Naive thymus-derived CD4-positive, alpha-beta T cell (primary cell): ENCODE results near the gene PRRC2C. TPM values are rescaled to one million over a fixed set of nuclear protein-coding genes. Genes with fewer than 3 reads are reported as not detected.
A peak's percentile ranks its signal among the peaks of the same experiment; 100 is the strongest.

ENCODE experiments used
- ATAC-seq: fragments of 150-1000 bp; cut with Tn5 transposase; 2 replicates; pipeline ENCODE4 v1.10.0; 2021; ENCODE audit warnings: mild to moderate bottlenecking, moderate library complexity
- CTCF ChIA-PET: fragments of 350-600 bp; sonication (Branson Sonifier 250); formaldehyde crosslinking; loops from one replicate; lab custom pipeline; 2021; ENCODE audit warnings: antibody characterized with exemption; lab: Charles Lee
- POLR2A ChIA-PET: fragments of 350-600 bp; sonication (Branson Sonifier 250); formaldehyde crosslinking; loops from one replicate; lab custom pipeline; 2021; ENCODE audit warnings: antibody characterized with exemption, inconsistent platforms; lab: Charles Lee
- DNase-seq, 9 donors: peaks; one replicate each; pipeline versions ENCODE4 v3.0.0 to v3.0.0-alpha.2; 2020 to 2022; ENCODE audit warnings: mixed read lengths in 1 of 9
- H3K27ac ChIP-seq: one replicate; pipeline ENCODE4 v1.7.0; 2013; ENCODE audit warnings: mild to moderate bottlenecking, low read depth, low read length, moderate library complexity
- H3K27me3 ChIP-seq, 2 donors: one replicate each; pipeline ENCODE4 v1.7.0; 2013; ENCODE audit warnings: low read length in 2 of 2, mild to moderate bottlenecking in 2 of 2, moderate library complexity in 2 of 2; ENCODE audit not compliant: control insufficient read depth in 2 of 2, insufficient read depth in 2 of 2
- H3K36me3 ChIP-seq, 3 experiments: 1 replicate in 2 of 3; 2 replicates in 1 of 3; pipeline ENCODE4 v1.7.0; 2013; ENCODE audit warnings: low read length in 3 of 3, mild to moderate bottlenecking in 3 of 3, moderate library complexity in 1 of 3; ENCODE audit not compliant: insufficient read depth in 3 of 3, control insufficient read depth in 2 of 3
- H3K4me1 ChIP-seq, 2 donors: one replicate each; pipeline ENCODE4 v1.7.0; 2013; ENCODE audit warnings: low read length in 2 of 2, mild to moderate bottlenecking in 2 of 2, moderate library complexity in 1 of 2; ENCODE audit not compliant: control insufficient read depth in 2 of 2, insufficient read depth in 2 of 2
- H3K4me3 ChIP-seq: 2 replicates; pipeline ENCODE4 v1.7.0; 2013; ENCODE audit warnings: mild to moderate bottlenecking, low read length
- H3K9me3 ChIP-seq, 3 experiments: 1 replicate in 2 of 3; 2 replicates in 1 of 3; pipeline ENCODE4 v1.7.0; 2013; ENCODE audit warnings: low read length in 3 of 3; ENCODE audit not compliant: control insufficient read depth in 2 of 3
- H3K27ac Mint-ChIP-seq, 9 donors: one replicate each; pipeline ENCODE4 v1.8.0; 2020 to 2022; ENCODE audit warnings: mixed read lengths in 9 of 9, mild to moderate bottlenecking in 8 of 9, moderate library complexity in 5 of 9, inconsistent platforms in 2 of 9
- H3K27me3 Mint-ChIP-seq, 5 donors: one replicate each; pipeline ENCODE4 v1.8.0; 2021 to 2022; ENCODE audit warnings: mixed read lengths in 5 of 5, mild to moderate bottlenecking in 1 of 5
- H3K36me3 Mint-ChIP-seq, 5 donors: one replicate each; pipeline ENCODE4 v1.8.0; 2020 to 2022; ENCODE audit warnings: mixed read lengths in 5 of 5, mild to moderate bottlenecking in 3 of 5, inconsistent platforms in 1 of 5
- H3K4me1 Mint-ChIP-seq, 7 donors: one replicate each; pipeline ENCODE4 v1.8.0; 2020 to 2022; ENCODE audit warnings: mixed read lengths in 7 of 7, mild to moderate bottlenecking in 3 of 7, inconsistent platforms in 1 of 7
- H3K4me3 Mint-ChIP-seq, 10 donors: one replicate each; pipeline ENCODE4 v1.8.0; 2020 to 2022; ENCODE audit warnings: mild to moderate bottlenecking in 10 of 10, mixed read lengths in 10 of 10, moderate library complexity in 6 of 10, inconsistent platforms in 2 of 10
- H3K9me3 Mint-ChIP-seq, 11 donors: one replicate each; pipeline ENCODE4 v1.8.0; 2020 to 2022; ENCODE audit warnings: mixed read lengths in 11 of 11, mild to moderate bottlenecking in 4 of 11, inconsistent platforms in 1 of 11, moderate library complexity in 1 of 11
- intact Hi-C, 2 donors: fragments of 100-400 bp; cut with micrococcal nuclease; formaldehyde crosslinking; loops; one replicate each; pipeline ENCODE4 v1.15.1; 2023
- polyA plus RNA-seq, 2 donors: library from polyadenylated mRNA; unstranded; fragments of 300-500 nt; fragmentation: Illumina TruSeq; gene quantifications; one replicate each; pipeline ENCODE4 v1.2.3, GENCODE V29; 2021
- total RNA-seq, 6 experiments: library from RNA in 5 of 6; stranded (reverse) in 5 of 6; gene quantifications; 1 replicate in 5 of 6; 2 replicates in 1 of 6; pipeline ENCODE4 v1.2.3 and lab custom pipeline; 2021 to 2026

PRRC2C gene
- total and polyA plus RNA-seq, 7 experiments from 2014 or later = 45.2 to 341 (median 285) TPM

DNA sequence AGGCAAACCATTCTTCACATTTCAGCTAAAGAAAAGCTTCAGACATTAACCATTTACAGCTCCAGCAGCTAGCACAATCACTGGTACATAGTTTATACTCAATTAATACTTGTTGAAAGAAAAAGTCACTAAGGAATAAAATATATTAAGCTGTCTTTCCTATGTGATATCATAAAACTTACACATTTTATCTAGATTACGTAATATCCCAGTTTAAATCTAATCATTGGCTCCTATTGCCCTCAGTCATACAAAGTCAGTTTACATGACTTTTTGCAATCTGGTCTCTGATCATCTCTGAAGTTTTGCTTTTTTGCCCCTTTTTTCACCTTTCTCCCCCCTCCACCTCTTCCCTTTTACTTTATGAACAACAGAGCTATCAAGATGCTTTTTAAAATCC lies 8.5 kb upstream of the PRRC2C start:
- no peak overlapping the region for H3K27ac ChIP-seq
- no peaks in the 10 kb centered on the region for H3K4me1 ChIP-seq
- no peaks in the 10 kb centered on the region for H3K9me3 Mint-ChIP-seq
- ChIA-PET CTCF (interaction anchor here (1.2 kb wide), 1 partner anchor 8 kb away, joined by 3 read pairs; the partner anchor contains the start of gene PRRC2C), POLR2A (no interaction called here)
- H3K9me3 ChIP-seq = no peaks in the 10 kb centered on the region
- no peaks in the 10 kb centered on the region for H3K36me3 ChIP-seq
- H3K27me3 Mint-ChIP-seq = peaks cover 0 to 23% (median 4%) of the 10 kb centered on the region in 5 donors
- no peak overlapping the region for H3K4me3 ChIP-seq
- H3K4me3 Mint-ChIP-seq = no peak overlapping the region
- no peak overlapping the region for H3K27ac Mint-ChIP-seq
- no peaks in the 10 kb centered on the region for H3K27me3 ChIP-seq
- intact Hi-C loops = no loop called here
- ATAC-seq = no peak
- no peak for DNase-seq
- H3K36me3 Mint-ChIP-seq = no peaks in the 10 kb centered on the region
- H3K4me1 Mint-ChIP-seq = no peaks in the 10 kb centered on the region

DNA sequence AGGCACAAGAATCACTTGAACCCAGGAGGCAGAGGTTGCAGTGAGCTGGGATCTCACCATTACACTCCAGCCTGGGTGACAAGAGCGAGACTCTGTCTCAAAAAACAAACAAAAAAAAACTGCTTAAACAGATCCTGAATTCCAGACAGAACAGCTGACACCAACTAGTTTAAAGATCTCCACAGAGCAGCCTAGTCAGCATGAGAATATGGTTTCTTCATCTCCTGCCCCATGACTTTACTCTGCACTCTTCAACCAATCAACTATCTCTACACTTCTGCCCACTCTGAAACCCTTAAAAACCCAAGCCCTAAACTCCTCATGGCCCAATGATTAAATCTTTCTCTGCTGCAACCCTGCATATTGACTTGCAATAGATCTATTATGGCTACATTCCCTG lies 7.5 kb upstream of the PRRC2C start:
- H3K4me1 Mint-ChIP-seq = no peaks in the 10 kb centered on the region
- Histone ChIP-seq H3K9me3 (no peaks in the 10 kb centered on the region), H3K4me3 (no peak overlapping the region), H3K27ac (no peak overlapping the region), H3K27me3 (no peaks in the 10 kb centered on the region), H3K36me3 (no peaks in the 10 kb centered on the region), H3K4me1 (no peaks in the 10 kb centered on the region)
- DNase-seq (no peak), ATAC-seq (no peak)
- no peaks in the 10 kb centered on the region for H3K36me3 Mint-ChIP-seq
- peaks cover 0 to 23% (median 4%) of the 10 kb centered on the region in 5 donors for H3K27me3 Mint-ChIP-seq
- intact Hi-C loops = no loop called here
- ChIA-PET CTCF (interaction anchor here (0.6 kb wide), 1 partner anchor 17 kb away, joined by 3 read pairs; no protein-coding TSS in a partner anchor), POLR2A (no interaction called here)
- no peak overlapping the region for H3K27ac Mint-ChIP-seq
- no peaks in the 10 kb centered on the region for H3K9me3 Mint-ChIP-seq
- no peak overlapping the region for H3K4me3 Mint-ChIP-seq

DNA sequence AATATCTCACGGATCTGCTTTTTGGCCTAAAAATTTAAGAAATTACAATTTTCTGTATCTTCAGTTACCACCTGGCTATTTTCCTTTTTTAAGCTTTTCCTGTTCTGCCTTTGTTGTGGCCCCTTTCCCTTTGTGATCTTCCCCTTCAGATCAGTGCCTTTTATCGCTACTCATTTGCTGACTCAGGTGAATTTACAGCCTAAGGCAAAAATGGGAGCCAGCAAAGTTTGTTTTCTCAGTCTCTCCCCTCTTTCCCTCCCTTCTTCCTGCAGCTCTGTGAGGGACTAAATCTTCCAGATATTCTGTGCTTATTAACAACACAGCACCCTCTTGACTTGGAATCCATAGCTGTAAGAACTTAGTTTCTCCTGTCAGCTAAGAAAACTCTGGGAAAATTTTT lies 5.3 kb upstream of the PRRC2C start:
- Histone ChIP-seq H3K4me3 (no peak overlapping the region), H3K27me3 (no peaks in the 10 kb centered on the region), H3K27ac (no peak overlapping the region), H3K9me3 (no peaks in the 10 kb centered on the region), H3K4me1 (peaks cover 0 to 8% of the 10 kb centered on the region in 2 donors), H3K36me3 (no peaks in the 10 kb centered on the region)
- CTCF ChIA-PET = no interaction called here
- Mint-ChIP-seq H3K27me3 (peaks cover 0 to 14% (median 0%) of the 10 kb centered on the region in 5 donors), H3K9me3 (no peaks in the 10 kb centered on the region), H3K4me3 (no peak overlapping the region), H3K27ac (peak overlapping the region in 1 of 9 donors; percentile 32), H3K36me3 (no peaks in the 10 kb centered on the region), H3K4me1 (peaks cover 0 to 10% (median 7%) of the 10 kb centered on the region in 7 donors)
- intact Hi-C loops = loop anchor here (10.0 kb wide), 2 partner anchors 965 to 1405 kb away; partner anchors contain the start of genes PIGC (in 2 of the 2) and KIFAP3 (in 1 of the 2)
- POLR2A ChIA-PET = no interaction called here
- ATAC-seq (no peak), DNase-seq (no peak)

- no peaks in the 10 kb centered on the region for H3K27me3 ChIP-seq
- H3K27ac Mint-ChIP-seq = peak overlapping the region; percentile 92 to 100 (median 97)
- H3K4me3 Mint-ChIP-seq = peak overlapping the region; percentile 83 to 99 (median 96)
- ATAC-seq (peak; percentile 54), DNase-seq (no peak)
- peaks cover 0 to 5% (median 0%) of the 10 kb centered on the region in 11 donors for H3K9me3 Mint-ChIP-seq
- peaks cover 0 to 7% (median 5%) of the 10 kb centered on the region in 5 donors for H3K36me3 Mint-ChIP-seq
- peaks cover 34 to 49% (median 42%) of the 10 kb centered on the region in 7 donors for H3K4me1 Mint-ChIP-seq
- peak overlapping the region; percentile 93 for H3K4me3 ChIP-seq
- intact Hi-C loops = loop anchor here (1.0 to 10.0 kb wide), 23 partner anchors 42 to 1998 kb away; partner anchors contain the start of genes DNM3 (in 2 of the 2), FMO4 (in 2 of the 2), KIFAP3 (in 2 of the 2) and METTL13 (in 2 of the 2)
- CTCF ChIA-PET = interaction anchor here (0.9 to 1.6 kb wide), 7 partner anchors 9 to 1591 kb away, joined by 3 to 10 read pairs (median 3); partner anchors contain the start of gene SCYL3
- H3K36me3 ChIP-seq = peaks cover 0 to 5% (median 0%) of the 10 kb centered on the region in 3 experiments
- H3K27me3 Mint-ChIP-seq = peaks cover 0 to 3% (median 0%) of the 10 kb centered on the region in 5 donors
- no peaks in the 10 kb centered on the region for H3K9me3 ChIP-seq
- POLR2A ChIA-PET = interaction anchor here (0.6 to 2.9 kb wide), 18 partner anchors 14 to 1993 kb away, joined by 3 to 19 read pairs (median 4); partner anchors contain the start of genes DNM3, FMO4, METTL13 and SCYL3
- peak overlapping the region; percentile 99 for H3K27ac ChIP-seq
- peaks cover 27 to 40% of the 10 kb centered on the region in 2 donors for H3K4me1 ChIP-seq
These were observed 463 bp upstream of the PRRC2C start for GRCh38 chr1:171484760-171485374.

DNA sequence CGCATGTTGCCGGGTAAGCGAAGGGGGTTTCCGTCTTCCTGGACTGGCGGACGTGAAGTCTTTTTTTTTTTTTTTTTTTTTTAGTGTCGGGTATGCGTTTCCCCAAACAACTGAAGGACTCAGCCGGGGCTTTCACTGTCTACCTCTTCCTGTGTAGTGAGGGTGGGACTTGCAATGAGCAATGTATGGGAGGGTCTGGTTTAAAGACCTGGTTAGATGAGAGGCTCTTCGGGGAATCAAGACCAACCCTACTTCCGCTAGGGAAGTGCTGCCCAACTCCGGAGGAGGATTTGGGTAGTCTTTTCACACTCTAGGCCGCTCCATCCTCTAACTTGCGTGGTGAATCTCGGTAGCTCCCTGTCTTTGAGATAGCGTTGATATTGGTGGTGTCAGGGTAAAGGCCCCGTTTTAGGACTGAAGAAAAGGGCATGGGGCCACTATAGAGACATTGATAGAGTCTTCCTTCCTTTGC lies 754 bp downstream of the PRRC2C start:
- peak in 7 of 9 donors; percentile 70 to 93 (median 79) for DNase-seq
- peak overlapping the region; percentile 92 to 100 (median 97) for H3K27ac Mint-ChIP-seq
- ChIA-PET CTCF (interaction anchor here (1.1 to 1.6 kb wide), 4 partner anchors 10 to 1593 kb away, joined by 3 to 10 read pairs (median 4); partner anchors contain the start of gene SCYL3), POLR2A (interaction anchor here (0.6 to 2.9 kb wide), 15 partner anchors 11 to 1992 kb away, joined by 3 to 19 read pairs (median 4); partner anchors contain the start of genes DNM3, FMO4, SCYL3 and VAMP4)
- Histone ChIP-seq H3K4me1 (peaks cover 39 to 47% of the 10 kb centered on the region in 2 donors), H3K4me3 (peak overlapping the region; percentile 93), H3K9me3 (no peaks in the 10 kb centered on the region), H3K27me3 (no peaks in the 10 kb centered on the region), H3K27ac (peak overlapping the region; percentile 99), H3K36me3 (peaks cover 0 to 8% (median 5%) of the 10 kb centered on the region in 3 experiments)
- peaks cover 42 to 59% (median 54%) of the 10 kb centered on the region in 7 donors for H3K4me1 Mint-ChIP-seq
- peak; percentile 79 for ATAC-seq
- no peaks in the 10 kb centered on the region for H3K27me3 Mint-ChIP-seq
- peak overlapping the region; percentile 83 to 99 (median 96) for H3K4me3 Mint-ChIP-seq
- intact Hi-C loops = loop anchor here (1.0 to 10.0 kb wide), 15 partner anchors 9 to 1999 kb away; partner anchors contain the start of genes PIGC (in 2 of the 2), SLC19A2 (in 2 of the 2), DNM3 (in 1 of the 2) and FMO1 (in 1 of the 2)
- H3K9me3 Mint-ChIP-seq = peaks cover 0 to 5% (median 0%) of the 10 kb centered on the region in 11 donors
- peaks cover 0 to 12% (median 6%) of the 10 kb centered on the region in 5 donors for H3K36me3 Mint-ChIP-seq

DNA sequence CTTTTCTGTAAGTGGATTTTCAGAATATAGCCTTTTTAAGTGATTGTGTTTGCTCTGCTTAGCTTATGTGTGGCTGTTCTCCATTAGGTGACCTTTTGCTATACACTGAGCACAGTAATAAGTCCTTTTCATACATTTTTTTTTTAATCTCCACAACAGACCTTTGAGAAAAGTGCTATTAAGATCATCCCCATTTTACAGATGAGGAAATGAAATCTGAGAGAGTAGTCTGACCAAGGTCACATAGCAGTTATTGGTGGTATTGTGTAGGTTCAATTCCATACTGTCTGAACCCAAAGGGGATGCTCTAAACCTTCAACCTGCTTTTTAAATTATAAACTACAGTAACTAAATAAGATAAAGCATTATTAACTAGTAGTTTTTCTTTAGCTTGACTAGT lies 1.7 kb downstream of the PRRC2C start:
- intact Hi-C loops = loop anchor here (2.0 to 10.0 kb wide), 14 partner anchors 14 to 2000 kb away; partner anchors contain the start of genes PIGC (in 2 of the 2), SLC19A2 (in 2 of the 2), DNM3 (in 1 of the 2) and FMO1 (in 1 of the 2)
- Histone ChIP-seq H3K27me3 (no peaks in the 10 kb centered on the region), H3K4me3 (peak overlapping the region; percentile 93), H3K9me3 (no peaks in the 10 kb centered on the region), H3K36me3 (peaks cover 0 to 12% (median 5%) of the 10 kb centered on the region in 3 experiments), H3K27ac (peak overlapping the region; percentile 99), H3K4me1 (peaks cover 41 to 50% of the 10 kb centered on the region in 2 donors)
- H3K9me3 Mint-ChIP-seq = peaks cover 0 to 5% (median 0%) of the 10 kb centered on the region in 11 donors
- DNase-seq (no peak), ATAC-seq (no peak)
- peak overlapping the region; percentile 57 to 100 (median 96) for H3K27ac Mint-ChIP-seq
- H3K36me3 Mint-ChIP-seq = peaks cover 0 to 17% (median 11%) of the 10 kb centered on the region in 5 donors
- CTCF ChIA-PET = no interaction called here
- no peaks in the 10 kb centered on the region for H3K27me3 Mint-ChIP-seq
- POLR2A ChIA-PET = interaction anchor here (1.0 to 2.9 kb wide), 5 partner anchors 13 to 256 kb away, joined by 3 to 19 read pairs (median 4); partner anchors contain the start of gene VAMP4
- peak overlapping the region; percentile 83 to 99 (median 96) for H3K4me3 Mint-ChIP-seq
- H3K4me1 Mint-ChIP-seq = peaks cover 50 to 69% (median 64%) of the 10 kb centered on the region in 7 donors
